Measurements from ENCODE around the gene SELENOO. TPM values are rescaled to one million over a fixed set of nuclear protein-coding genes. Genes with fewer than 3 reads are reported as not detected.
A peak's percentile ranks its signal among the peaks of the same experiment; 100 is the strongest.

SELENOO gene
- total and polyA plus RNA-seq, 4 donors = 11.6 to 105 (median 17.9) TPM

- ATAC-seq (ENCODE audit: low FRiP score) = no peak
- no peak overlapping the region for H3K27ac ChIP-seq (ENCODE audit: low read depth in 1 of 2, low read length in 2 of 2)
- H3K4me1 ChIP-seq (ENCODE audit: control insufficient read depth in 1 of 2, insufficient read depth in 2 of 2, low read length in 2 of 2) = no peaks in the 10 kb centered on the region
- no peaks in the 10 kb centered on the region for H3K9me3 ChIP-seq (ENCODE audit: control insufficient read depth, low read length)
- DNase-seq = no peak
- intact Hi-C loops (cut with DNase I) = loop anchor here (5.0 to 10.0 kb wide), 3 partner anchors 78 to 255 kb away; partner anchors contain the start of genes DENND6B (in 1 of the 2), LMF2 (in 1 of the 2), NCAPH2 (in 1 of the 2) and PPP6R2 (in 1 of the 2)
- 82 to 86% methylated on average over 32 of the region's 32 CpGs for WGBS, 2 donors
- H3K36me3 ChIP-seq (ENCODE audit: control insufficient read depth in 1 of 2, insufficient read depth in 2 of 2, low read length in 1 of 2) = no peaks in the 10 kb centered on the region
- H3K4me3 ChIP-seq (ENCODE audit: low read length in 2 of 2) = no peak overlapping the region
- no peaks in the 10 kb centered on the region for H3K27me3 ChIP-seq (ENCODE audit: control insufficient read depth in 1 of 2, insufficient read depth in 2 of 2, low read length in 1 of 2)
Measured at GRCh38 chr22:50249341-50250248, 48.8 kb downstream of the SELENOO start.

GRCh38 chr22:50250249-50250554 is 49.4 kb downstream of the SELENOO start:
- DNase-seq (no peak), ATAC-seq (ENCODE audit: low FRiP score) (no peak)
- Histone ChIP-seq H3K9me3 (ENCODE audit: control insufficient read depth, low read length) (no peaks in the 10 kb centered on the region), H3K4me3 (ENCODE audit: low read length in 2 of 2) (no peak overlapping the region), H3K36me3 (ENCODE audit: control insufficient read depth in 1 of 2, insufficient read depth in 2 of 2, low read length in 1 of 2) (no peaks in the 10 kb centered on the region), H3K27me3 (ENCODE audit: control insufficient read depth in 1 of 2, insufficient read depth in 2 of 2, low read length in 1 of 2) (no peaks in the 10 kb centered on the region), H3K27ac (ENCODE audit: low read depth in 1 of 2, low read length in 2 of 2) (no peak overlapping the region), H3K4me1 (ENCODE audit: control insufficient read depth in 1 of 2, insufficient read depth in 2 of 2, low read length in 2 of 2) (no peaks in the 10 kb centered on the region)
- WGBS, 2 donors = 71 to 72% methylated on average over 11 of the region's 11 CpGs
- intact Hi-C loops (cut with DNase I) = loop anchor here (5.0 kb wide), 2 partner anchors 77 to 92 kb away; partner anchors contain the start of genes DENND6B (in 1 of the 2) and PPP6R2 (in 1 of the 2)

GRCh38 chr22:50250555-50251476 is 50.0 kb downstream of the SELENOO start, which contains the start of gene HDAC10:
HDAC10 (minus strand) TSS chr22:50251265; CDS start chr22:50251032, 233 bp downstream.
- Histone ChIP-seq H3K4me1 (ENCODE audit: control insufficient read depth in 1 of 2, insufficient read depth in 2 of 2, low read length in 2 of 2) (no peaks in the 10 kb centered on the region), H3K9me3 (ENCODE audit: control insufficient read depth, low read length) (no peaks in the 10 kb centered on the region), H3K27ac (ENCODE audit: low read depth in 1 of 2, low read length in 2 of 2) (peak within 1 kb of the TSS in 1 of 2 donors; percentile 4), H3K4me3 (ENCODE audit: low read length in 2 of 2) (peak within 1 kb of the TSS; percentile 6 to 42), H3K27me3 (ENCODE audit: control insufficient read depth in 1 of 2, insufficient read depth in 2 of 2, low read length in 1 of 2) (no peaks in the 10 kb centered on the region), H3K36me3 (ENCODE audit: control insufficient read depth in 1 of 2, insufficient read depth in 2 of 2, low read length in 1 of 2) (no peaks in the 10 kb centered on the region)
- 1% methylated on average over 80 to 81 of the region's 81 CpGs for whole genome bisulfite sequencing, 2 donors
- peak; percentile 90 to 93 for DNase-seq
- ATAC-seq (ENCODE audit: low FRiP score) = peak; percentile 80
- intact Hi-C loops (cut with DNase I) = loop anchor here (5.0 kb wide), 2 partner anchors 76 to 91 kb away; partner anchors contain the start of genes DENND6B (in 1 of the 2) and PPP6R2 (in 1 of the 2)

- no peaks in the 10 kb centered on the region for H3K9me3 ChIP-seq (ENCODE audit: control insufficient read depth, low read length)
- WGBS, 2 donors = 12 to 14% methylated on average over 34 to 36 of the region's 36 CpGs
- DNase-seq (peak in 1 of 2 donors; percentile 75), ATAC-seq (ENCODE audit: low FRiP score) (no peak)
- no peaks in the 10 kb centered on the region for H3K4me1 ChIP-seq (ENCODE audit: control insufficient read depth in 1 of 2, insufficient read depth in 2 of 2, low read length in 2 of 2)
- intact Hi-C loops (cut with DNase I) = loop anchor here (2.0 to 5.0 kb wide), 3 partner anchors 76 to 91 kb away; partner anchors contain the start of genes PPP6R2 (in 2 of the 2) and DENND6B (in 1 of the 2)
- H3K27ac ChIP-seq (ENCODE audit: low read depth in 1 of 2, low read length in 2 of 2) = no peak overlapping the region
- peak overlapping the region; percentile 6 to 42 for H3K4me3 ChIP-seq (ENCODE audit: low read length in 2 of 2)
- H3K27me3 ChIP-seq (ENCODE audit: control insufficient read depth in 1 of 2, insufficient read depth in 2 of 2, low read length in 1 of 2) = no peaks in the 10 kb centered on the region
- no peaks in the 10 kb centered on the region for H3K36me3 ChIP-seq (ENCODE audit: control insufficient read depth in 1 of 2, insufficient read depth in 2 of 2, low read length in 1 of 2)
Measured at GRCh38 chr22:50251477-50252081, 50.8 kb downstream of the SELENOO start.

- H3K4me3 ChIP-seq (ENCODE audit: low read length in 2 of 2) = no peak overlapping the region
- no peaks in the 10 kb centered on the region for H3K4me1 ChIP-seq (ENCODE audit: control insufficient read depth in 1 of 2, insufficient read depth in 2 of 2, low read length in 2 of 2)
- ATAC-seq (ENCODE audit: low FRiP score) (peak; percentile 77), DNase-seq (peak; percentile 83 to 92)
- WGBS, 2 donors = 45 to 46% methylated on average over 25 of the region's 25 CpGs
- no peaks in the 10 kb centered on the region for H3K27me3 ChIP-seq (ENCODE audit: control insufficient read depth in 1 of 2, insufficient read depth in 2 of 2, low read length in 1 of 2)
- H3K9me3 ChIP-seq (ENCODE audit: control insufficient read depth, low read length) = no peaks in the 10 kb centered on the region
- H3K36me3 ChIP-seq (ENCODE audit: control insufficient read depth in 1 of 2, insufficient read depth in 2 of 2, low read length in 1 of 2) = no peaks in the 10 kb centered on the region
- no peak overlapping the region for H3K27ac ChIP-seq (ENCODE audit: low read depth in 1 of 2, low read length in 2 of 2)
- intact Hi-C loops (cut with DNase I) = loop anchor here (2.0 to 5.0 kb wide), 3 partner anchors 75 to 90 kb away; partner anchors contain the start of genes PPP6R2 (in 2 of the 2) and DENND6B (in 1 of the 2)
Measured at GRCh38 chr22:50252082-50253045, 51.6 kb downstream of the SELENOO start.

GRCh38 chr22:50253046-50253915 is 52.5 kb downstream of the SELENOO start:
- H3K27me3 ChIP-seq (ENCODE audit: control insufficient read depth in 1 of 2, insufficient read depth in 2 of 2, low read length in 1 of 2) = no peaks in the 10 kb centered on the region
- no peaks in the 10 kb centered on the region for H3K36me3 ChIP-seq (ENCODE audit: control insufficient read depth in 1 of 2, insufficient read depth in 2 of 2, low read length in 1 of 2)
- intact Hi-C loops (cut with DNase I) = loop anchor here (2.0 to 5.0 kb wide), 3 partner anchors 74 to 90 kb away; partner anchors contain the start of genes PPP6R2 (in 2 of the 2) and DENND6B (in 1 of the 2)
- ATAC-seq (ENCODE audit: low FRiP score) = no peak
- no peaks in the 10 kb centered on the region for H3K4me1 ChIP-seq (ENCODE audit: control insufficient read depth in 1 of 2, insufficient read depth in 2 of 2, low read length in 2 of 2)
- H3K9me3 ChIP-seq (ENCODE audit: control insufficient read depth, low read length) = no peaks in the 10 kb centered on the region
- peak in 1 of 2 donors; percentile 69 for DNase-seq
- 80 to 82% methylated on average over 22 of the region's 22 CpGs for WGBS, 2 donors
- no peak overlapping the region for H3K27ac ChIP-seq (ENCODE audit: low read depth in 1 of 2, low read length in 2 of 2)
- no peak overlapping the region for H3K4me3 ChIP-seq (ENCODE audit: low read length in 2 of 2)

GRCh38 chr22:50253941-50254340 is 53.1 kb downstream of the SELENOO start:
- DNase-seq (no peak), ATAC-seq (ENCODE audit: low FRiP score) (no peak)
- WGBS, 2 donors = 69 to 78% methylated on average over 8 of the region's 8 CpGs
- Histone ChIP-seq H3K36me3 (ENCODE audit: control insufficient read depth in 1 of 2, insufficient read depth in 2 of 2, low read length in 1 of 2) (no peaks in the 10 kb centered on the region), H3K27me3 (ENCODE audit: control insufficient read depth in 1 of 2, insufficient read depth in 2 of 2, low read length in 1 of 2) (no peaks in the 10 kb centered on the region), H3K4me3 (ENCODE audit: low read length in 2 of 2) (no peak overlapping the region), H3K9me3 (ENCODE audit: control insufficient read depth, low read length) (no peaks in the 10 kb centered on the region), H3K27ac (ENCODE audit: low read depth in 1 of 2, low read length in 2 of 2) (no peak overlapping the region), H3K4me1 (ENCODE audit: control insufficient read depth in 1 of 2, insufficient read depth in 2 of 2, low read length in 2 of 2) (no peaks in the 10 kb centered on the region)
- intact Hi-C loops (cut with DNase I) = loop anchor here (2.0 to 5.0 kb wide), 3 partner anchors 73 to 89 kb away; partner anchors contain the start of genes PPP6R2 (in 2 of the 2) and DENND6B (in 1 of the 2)
